Stimulated activated CD4-positive, alpha-beta T cell treated with anti-CD3 and anti-CD28 coated beads, Interleukin-1b, Interleukin-23, amount 100 ng/mL, for 24 hours (primary cell): ENCODE results near the gene TIMM17A.
"Not testable (repeated sequence)": the region's sequence is repeated elsewhere in the genome, so short reads cannot be mapped to it uniquely, and the experiment has no call there.

ENCODE experiments used
- DNase-seq, 4 experiments: peaks; one replicate each; pipeline ENCODE4 v3.0.0-alpha.2; 2020; ENCODE audit warnings: low read depth in 4 of 4, low spot score in 1 of 4

Gene TIMM17A

GRCh38 chr1:202014060-202014459 is 58.8 kb downstream of the TIMM17A start:
- DNase-seq = no peak

GRCh38 chr1:202014915-202015661 is 59.8 kb downstream of the TIMM17A start:
- no peak for DNase-seq

- DNase-seq = no peak
Observed at GRCh38 chr1:202015662-202015937, 60.3 kb downstream of the TIMM17A start.

GRCh38 chr1:202016022-202016810 is 60.9 kb downstream of the TIMM17A start:
- no peak for DNase-seq

GRCh38 chr1:202016811-202017748 is 61.8 kb downstream of the TIMM17A start:
- DNase-seq = no peak

- DNase-seq = no peak
Observed at GRCh38 chr1:202017749-202018467, 62.6 kb downstream of the TIMM17A start.

- DNase-seq = no peak
Observed at GRCh38 chr1:202018468-202019234, 63.3 kb downstream of the TIMM17A start.

- DNase-seq = not testable (repeated sequence)
Observed at GRCh38 chr1:202019235-202019558, 63.9 kb downstream of the TIMM17A start.
